Nephron (organoid): ENCODE results near the gene OR51L1.

Source experiments
- H3K27ac Mint-ChIP-seq, 3 experiments: 2 replicates each; pipeline ENCODE4 v1.8.0; 2020; ENCODE audit warnings: mixed read lengths in 3 of 3, mild to moderate bottlenecking in 2 of 3, moderate library complexity in 1 of 3
- H3K27me3 Mint-ChIP-seq: 2 replicates; pipeline ENCODE4 v1.8.0; 2021; ENCODE audit warnings: low read depth, mild to moderate bottlenecking, moderate library complexity, mixed read lengths
- H3K36me3 Mint-ChIP-seq: 2 replicates; pipeline ENCODE4 v1.8.0; 2020; ENCODE audit warnings: low read depth, mixed read lengths
- H3K4me1 Mint-ChIP-seq: 2 replicates; pipeline ENCODE4 v1.8.0; 2020; ENCODE audit warnings: mixed read lengths
- H3K4me3 Mint-ChIP-seq, 3 experiments: 2 replicates each; pipeline ENCODE4 v1.8.0; 2020; ENCODE audit warnings: mild to moderate bottlenecking in 3 of 3, mixed read lengths in 3 of 3, moderate library complexity in 2 of 3
- H3K9me3 Mint-ChIP-seq: 2 replicates; pipeline ENCODE4 v1.8.0; 2020; ENCODE audit warnings: mixed read lengths
- CTCF ChIP-seq, 3 experiments: fragments of 200-600 bp; sonication (generic); IDR thresholded peaks; one replicate each; pipeline ENCODE4 v1.5.0; 2021; ENCODE audit warnings: antibody characterized with exemption in 3 of 3; ENCODE audit not compliant: unreplicated experiment in 3 of 3

The OR51L1 gene

GRCh38 chr11:5007561-5007960, 12.9 kb downstream of the OR51L1 start:
- Mint-ChIP-seq H3K27me3 (no peaks in the 10 kb centered on the region), H3K36me3 (no peaks in the 10 kb centered on the region)

GRCh38 chr11:5011254-5011653, 16.6 kb downstream of the OR51L1 start:
- no peaks in the 10 kb centered on the region for H3K4me1 Mint-ChIP-seq
- no peak overlapping the region for H3K4me3 Mint-ChIP-seq
- no peak for TF ChIP-seq CTCF (IDR thresholded peaks at IDR 0.05; ENCODE audit: unreplicated experiment in 3 of 3)
- H3K27ac Mint-ChIP-seq = no peak overlapping the region
- no peaks in the 10 kb centered on the region for H3K27me3 Mint-ChIP-seq
- no peaks in the 10 kb centered on the region for H3K36me3 Mint-ChIP-seq
- no peaks in the 10 kb centered on the region for H3K9me3 Mint-ChIP-seq

More at GRCh38 chr11:5007561-5007960, 12.9 kb downstream of the OR51L1 start:
- Mint-ChIP-seq H3K4me1 (peaks cover 3% of the 10 kb centered on the region), H3K4me3 (no peak overlapping the region), H3K9me3 (no peaks in the 10 kb centered on the region), H3K27ac (no peak overlapping the region)
- TF ChIP-seq CTCF (IDR thresholded peaks at IDR 0.05; ENCODE audit: unreplicated experiment in 3 of 3) = no peak

GRCh38 chr11:5013012-5013411, 18.4 kb downstream of the OR51L1 start:
- H3K36me3 Mint-ChIP-seq = no peaks in the 10 kb centered on the region
- no peaks in the 10 kb centered on the region for H3K9me3 Mint-ChIP-seq
- H3K27me3 Mint-ChIP-seq = no peaks in the 10 kb centered on the region
- TF ChIP-seq CTCF (IDR thresholded peaks at IDR 0.05; ENCODE audit: unreplicated experiment in 3 of 3) = no peak
- no peak overlapping the region for H3K27ac Mint-ChIP-seq
- H3K4me1 Mint-ChIP-seq = no peaks in the 10 kb centered on the region
- H3K4me3 Mint-ChIP-seq = no peak overlapping the region

GRCh38 chr11:5021996-5022395, 27.3 kb downstream of the OR51L1 start:
- no peak for TF ChIP-seq CTCF (IDR thresholded peaks at IDR 0.05; ENCODE audit: unreplicated experiment in 3 of 3)
- no peaks in the 10 kb centered on the region for H3K4me1 Mint-ChIP-seq
- no peak overlapping the region for H3K27ac Mint-ChIP-seq
- peaks cover 26% of the 10 kb centered on the region for H3K9me3 Mint-ChIP-seq
- no peaks in the 10 kb centered on the region for H3K36me3 Mint-ChIP-seq
- no peak overlapping the region for H3K4me3 Mint-ChIP-seq
- no peaks in the 10 kb centered on the region for H3K27me3 Mint-ChIP-seq

GRCh38 chr11:5036669-5037068, 42.0 kb downstream of the OR51L1 start:
- H3K27me3 Mint-ChIP-seq = no peaks in the 10 kb centered on the region
- H3K4me3 Mint-ChIP-seq = no peak overlapping the region
- no peaks in the 10 kb centered on the region for H3K36me3 Mint-ChIP-seq
- H3K9me3 Mint-ChIP-seq = no peaks in the 10 kb centered on the region
- no peak for TF ChIP-seq CTCF (IDR thresholded peaks at IDR 0.05; ENCODE audit: unreplicated experiment in 3 of 3)
- peaks cover 5% of the 10 kb centered on the region for H3K4me1 Mint-ChIP-seq
- peak overlapping the region in 1 of 3 experiments; percentile 9 for H3K27ac Mint-ChIP-seq

GRCh38 chr11:5037926-5038325, 43.3 kb downstream of the OR51L1 start:
- TF ChIP-seq CTCF (IDR thresholded peaks at IDR 0.05; ENCODE audit: unreplicated experiment in 3 of 3) = no peak
- Mint-ChIP-seq H3K4me3 (no peak overlapping the region), H3K36me3 (no peaks in the 10 kb centered on the region), H3K4me1 (peaks cover 5% of the 10 kb centered on the region), H3K27me3 (no peaks in the 10 kb centered on the region), H3K27ac (no peak overlapping the region), H3K9me3 (no peaks in the 10 kb centered on the region)
